T-helper 2 cell treated with Interferon-gamma antibody and Interleukin-4, amounts not matched to agents 5 μg/mL and 100 μg/mL, for 36 hours (primary cell): ENCODE data around the gene FOXA1.
"Not testable (repeated sequence)": the region's sequence is repeated elsewhere in the genome, so short reads cannot be mapped to it uniquely, and the experiment has no call there.

Source experiments
- DNase-seq: peaks from one replicate; pipeline ENCODE4 v3.0.0; 2021; ENCODE audit warnings: low spot score
- H3K27ac Mint-ChIP-seq: one replicate; pipeline ENCODE4 v1.8.0; 2021; ENCODE audit warnings: mild to moderate bottlenecking, mixed read lengths
- H3K27me3 Mint-ChIP-seq: one replicate; pipeline ENCODE4 v1.8.0; 2021; ENCODE audit warnings: low read depth, mixed read lengths
- H3K36me3 Mint-ChIP-seq: one replicate; pipeline ENCODE4 v1.8.0; 2021; ENCODE audit warnings: low read depth, mixed read lengths
- H3K4me1 Mint-ChIP-seq: one replicate; pipeline ENCODE4 v1.8.0; 2021; ENCODE audit warnings: low read depth, mixed read lengths
- H3K4me3 Mint-ChIP-seq: one replicate; pipeline ENCODE4 v1.8.0; 2022; ENCODE audit warnings: mild to moderate bottlenecking, moderate library complexity, mixed read lengths
- H3K9me3 Mint-ChIP-seq: one replicate; pipeline ENCODE4 v1.8.0; 2021; ENCODE audit warnings: mixed read lengths

FOXA1 gene

GRCh38 chr14:37571391-37571790 is 23.7 kb downstream of the FOXA1 start:
- no peak overlapping the region for H3K4me3 Mint-ChIP-seq
- no peak for DNase-seq
- no peaks in the 10 kb centered on the region for H3K4me1 Mint-ChIP-seq
- no peaks in the 10 kb centered on the region for H3K9me3 Mint-ChIP-seq
- H3K27me3 Mint-ChIP-seq = no peaks in the 10 kb centered on the region
- H3K36me3 Mint-ChIP-seq = no peaks in the 10 kb centered on the region
- no peak overlapping the region for H3K27ac Mint-ChIP-seq

GRCh38 chr14:37569729-37570128 is 25.3 kb downstream of the FOXA1 start:
- no peak overlapping the region for H3K4me3 Mint-ChIP-seq
- no peaks in the 10 kb centered on the region for H3K4me1 Mint-ChIP-seq
- DNase-seq = no peak
- H3K27me3 Mint-ChIP-seq = no peaks in the 10 kb centered on the region
- H3K27ac Mint-ChIP-seq = no peak overlapping the region
- H3K9me3 Mint-ChIP-seq = no peaks in the 10 kb centered on the region
- no peaks in the 10 kb centered on the region for H3K36me3 Mint-ChIP-seq

GRCh38 chr14:37566811-37567371 is 28.2 kb downstream of the FOXA1 start:
- no peaks in the 10 kb centered on the region for H3K4me1 Mint-ChIP-seq
- no peak overlapping the region for H3K4me3 Mint-ChIP-seq
- no peaks in the 10 kb centered on the region for H3K9me3 Mint-ChIP-seq
- H3K36me3 Mint-ChIP-seq = no peaks in the 10 kb centered on the region
- H3K27me3 Mint-ChIP-seq = no peaks in the 10 kb centered on the region
- no peak for DNase-seq
- no peak overlapping the region for H3K27ac Mint-ChIP-seq

GRCh38 chr14:37565550-37565949 is 29.5 kb downstream of the FOXA1 start:
- Mint-ChIP-seq H3K4me1 (no peaks in the 10 kb centered on the region), H3K4me3 (no peak overlapping the region), H3K27me3 (no peaks in the 10 kb centered on the region), H3K36me3 (no peaks in the 10 kb centered on the region), H3K9me3 (no peaks in the 10 kb centered on the region), H3K27ac (no peak overlapping the region)
- DNase-seq = no peak

GRCh38 chr14:37563189-37563588 is 31.9 kb downstream of the FOXA1 start:
- Mint-ChIP-seq H3K4me3 (no peak overlapping the region), H3K9me3 (no peaks in the 10 kb centered on the region), H3K27ac (no peak overlapping the region), H3K27me3 (no peaks in the 10 kb centered on the region), H3K36me3 (no peaks in the 10 kb centered on the region), H3K4me1 (no peaks in the 10 kb centered on the region)
- DNase-seq = no peak

- no peaks in the 10 kb centered on the region for H3K4me1 Mint-ChIP-seq
- no peak for DNase-seq
- H3K9me3 Mint-ChIP-seq = peaks cover 14% of the 10 kb centered on the region
- no peak overlapping the region for H3K27ac Mint-ChIP-seq
- H3K36me3 Mint-ChIP-seq = no peaks in the 10 kb centered on the region
- H3K4me3 Mint-ChIP-seq = no peak overlapping the region
- H3K27me3 Mint-ChIP-seq = no peaks in the 10 kb centered on the region
These were observed 35.7 kb downstream of the FOXA1 start for GRCh38 chr14:37559386-37559785.

GRCh38 chr14:37558740-37559139 is 36.3 kb downstream of the FOXA1 start:
- Mint-ChIP-seq H3K27ac (no peak overlapping the region), H3K9me3 (peaks cover 20% of the 10 kb centered on the region), H3K27me3 (no peaks in the 10 kb centered on the region), H3K36me3 (no peaks in the 10 kb centered on the region), H3K4me3 (no peak overlapping the region), H3K4me1 (no peaks in the 10 kb centered on the region)
- no peak for DNase-seq

- H3K36me3 Mint-ChIP-seq, H3K4me3 Mint-ChIP-seq, DNase-seq, H3K27me3 Mint-ChIP-seq, H3K4me1 Mint-ChIP-seq, H3K27ac Mint-ChIP-seq: not testable (repeated sequence)
- peaks cover 34% of the 10 kb centered on the region for H3K9me3 Mint-ChIP-seq
These were observed 39.5 kb downstream of the FOXA1 start for GRCh38 chr14:37555596-37555995.

- Mint-ChIP-seq H3K4me1 (no peaks in the 10 kb centered on the region), H3K27me3 (no peaks in the 10 kb centered on the region), H3K27ac (no peak overlapping the region), H3K9me3 (peaks cover 34% of the 10 kb centered on the region), H3K36me3 (no peaks in the 10 kb centered on the region), H3K4me3 (no peak overlapping the region)
- DNase-seq = no peak
These were observed 41.0 kb downstream of the FOXA1 start for GRCh38 chr14:37553935-37554550.

GRCh38 chr14:37551119-37551518 is 43.9 kb downstream of the FOXA1 start:
- no peak for DNase-seq
- no peak overlapping the region for H3K27ac Mint-ChIP-seq
- H3K27me3 Mint-ChIP-seq = no peaks in the 10 kb centered on the region
- H3K4me1 Mint-ChIP-seq = no peaks in the 10 kb centered on the region
- H3K4me3 Mint-ChIP-seq = no peak overlapping the region
- H3K9me3 Mint-ChIP-seq = peaks cover 20% of the 10 kb centered on the region
- no peaks in the 10 kb centered on the region for H3K36me3 Mint-ChIP-seq

GRCh38 chr14:37550511-37550910 is 44.5 kb downstream of the FOXA1 start:
- no peaks in the 10 kb centered on the region for H3K27me3 Mint-ChIP-seq
- DNase-seq = no peak
- H3K4me1 Mint-ChIP-seq = no peaks in the 10 kb centered on the region
- H3K36me3 Mint-ChIP-seq = no peaks in the 10 kb centered on the region
- peaks cover 20% of the 10 kb centered on the region for H3K9me3 Mint-ChIP-seq
- H3K27ac Mint-ChIP-seq = no peak overlapping the region
- no peak overlapping the region for H3K4me3 Mint-ChIP-seq

- no peak for DNase-seq
- Mint-ChIP-seq H3K9me3 (no peaks in the 10 kb centered on the region), H3K4me3 (no peak overlapping the region), H3K36me3 (no peaks in the 10 kb centered on the region), H3K27ac (no peak overlapping the region), H3K27me3 (no peaks in the 10 kb centered on the region), H3K4me1 (no peaks in the 10 kb centered on the region)
These were observed 48.2 kb downstream of the FOXA1 start for GRCh38 chr14:37546621-37547447.

GRCh38 chr14:37545174-37545573 is 49.9 kb downstream of the FOXA1 start:
- Mint-ChIP-seq H3K4me3 (no peak overlapping the region), H3K9me3 (no peaks in the 10 kb centered on the region), H3K27ac (no peak overlapping the region)

GRCh38 chr14:37544407-37544806 is 50.6 kb downstream of the FOXA1 start:
- Mint-ChIP-seq H3K9me3 (peaks cover under 1% of the 10 kb centered on the region), H3K36me3 (no peaks in the 10 kb centered on the region), H3K4me1 (no peaks in the 10 kb centered on the region), H3K4me3 (no peak overlapping the region), H3K27me3 (no peaks in the 10 kb centered on the region), H3K27ac (no peak overlapping the region)
- DNase-seq = no peak

More at GRCh38 chr14:37545174-37545573, 49.9 kb downstream of the FOXA1 start:
- H3K27me3 Mint-ChIP-seq = no peaks in the 10 kb centered on the region
- no peaks in the 10 kb centered on the region for H3K4me1 Mint-ChIP-seq
- no peaks in the 10 kb centered on the region for H3K36me3 Mint-ChIP-seq
- DNase-seq = no peak
